ENCODE measurements around the gene CD96. TPM values are rescaled to one million over a fixed set of nuclear protein-coding genes. Genes with fewer than 3 reads are reported as not detected.

CD96 gene
- total RNA-seq, 1 experiment from 2014 or later, result 0.59 TPM

GRCh38 chr3:111590143-111590491 is 48.1 kb downstream of the CD96 start:
- Mint-ChIP-seq H3K9me3 (ENCODE audit: unreplicated experiment) (peaks cover 21% of the 10 kb centered on the region), H3K27ac (ENCODE audit: unreplicated experiment) (no peak overlapping the region), H3K4me1 (ENCODE audit: low read depth, unreplicated experiment) (peaks cover 20% of the 10 kb centered on the region), H3K36me3 (ENCODE audit: insufficient read depth, unreplicated experiment) (peaks cover 4% of the 10 kb centered on the region), H3K4me3 (ENCODE audit: unreplicated experiment) (no peak overlapping the region), H3K27me3 (ENCODE audit: insufficient read depth, unreplicated experiment) (no peaks in the 10 kb centered on the region)
- Histone ChIP-seq H3K4me3 (ENCODE audit: low read depth, low read length) (no peak overlapping the region), H3K27me3 (replicated peaks; ENCODE audit: control insufficient read depth, insufficient read depth, low read length) (no peaks in the 10 kb centered on the region), H3K4me1 (peaks cover 7% of the 10 kb centered on the region; the same call in 1 of the 2 replicates), H3K36me3 (ENCODE audit: control insufficient read depth, insufficient read depth, low read length) (no peaks in the 10 kb centered on the region), H3K9me3 (0 out of 2 replicates have a peak, but pooled peaks cover 5% of the 10 kb centered on the region)
- no peak for DNase-seq
- no peak for TF ChIP-seq CTCF (IDR thresholded peaks at IDR 0.05; ENCODE audit: insufficient read depth in 1 of 2, low read depth in 1 of 2, low read length in 1 of 2, severe bottlenecking in 1 of 2, unreplicated experiment in 1 of 2)
- POLR2A ChIA-PET, result no interaction called here
- CTCF ChIA-PET, result no interaction called here
- no TSS peak for BruUV-seq (replicated peaks)
- intact Hi-C loops (cut with micrococcal nuclease; ENCODE audit: unreplicated experiment), result no loop called here

GRCh38 chr3:111591555-111591954 is 49.6 kb downstream of the CD96 start:
- intact Hi-C loops (cut with micrococcal nuclease; ENCODE audit: unreplicated experiment), result no loop called here
- CTCF ChIA-PET, result no interaction called here
- POLR2A ChIA-PET, result no interaction called here
- Histone ChIP-seq H3K4me3 (ENCODE audit: low read depth, low read length) (no peak overlapping the region), H3K9me3 (0 out of 2 replicates have a peak, but pooled peaks cover 5% of the 10 kb centered on the region), H3K4me1 (peaks cover 7% of the 10 kb centered on the region; the same call in 1 of the 2 replicates), H3K36me3 (ENCODE audit: control insufficient read depth, insufficient read depth, low read length) (no peaks in the 10 kb centered on the region), H3K27me3 (replicated peaks; ENCODE audit: control insufficient read depth, insufficient read depth, low read length) (no peaks in the 10 kb centered on the region)
- Mint-ChIP-seq H3K4me3 (ENCODE audit: unreplicated experiment) (no peak overlapping the region), H3K27me3 (ENCODE audit: insufficient read depth, unreplicated experiment) (no peaks in the 10 kb centered on the region), H3K9me3 (ENCODE audit: unreplicated experiment) (peaks cover 16% of the 10 kb centered on the region), H3K4me1 (ENCODE audit: low read depth, unreplicated experiment) (peaks cover 16% of the 10 kb centered on the region), H3K36me3 (ENCODE audit: insufficient read depth, unreplicated experiment) (no peaks in the 10 kb centered on the region), H3K27ac (ENCODE audit: unreplicated experiment) (no peak overlapping the region)
- no TSS peak for BruUV-seq (replicated peaks)
- TF ChIP-seq CTCF (IDR thresholded peaks at IDR 0.05; ENCODE audit: insufficient read depth in 1 of 2, low read depth in 1 of 2, low read length in 1 of 2, severe bottlenecking in 1 of 2, unreplicated experiment in 1 of 2), result no peak
- no peak for DNase-seq

GRCh38 chr3:111592143-111592542 is 50.1 kb downstream of the CD96 start:
- intact Hi-C loops (cut with micrococcal nuclease; ENCODE audit: unreplicated experiment), result no loop called here
- Histone ChIP-seq H3K36me3 (ENCODE audit: control insufficient read depth, insufficient read depth, low read length) (no peaks in the 10 kb centered on the region), H3K4me3 (ENCODE audit: low read depth, low read length) (no peak overlapping the region), H3K9me3 (no peaks in the 10 kb centered on the region), H3K27me3 (replicated peaks; ENCODE audit: control insufficient read depth, insufficient read depth, low read length) (no peaks in the 10 kb centered on the region), H3K4me1 (peaks cover 7% of the 10 kb centered on the region; the same call in 1 of the 2 replicates)
- H3K27me3 Mint-ChIP-seq (ENCODE audit: insufficient read depth, unreplicated experiment), result no peaks in the 10 kb centered on the region
- no peak overlapping the region for H3K4me3 Mint-ChIP-seq (ENCODE audit: unreplicated experiment)
- H3K27ac Mint-ChIP-seq (ENCODE audit: unreplicated experiment), result no peak overlapping the region
- no peaks in the 10 kb centered on the region for H3K36me3 Mint-ChIP-seq (ENCODE audit: insufficient read depth, unreplicated experiment)
- peaks cover 10% of the 10 kb centered on the region for H3K9me3 Mint-ChIP-seq (ENCODE audit: unreplicated experiment)
- ChIA-PET CTCF (no interaction called here), POLR2A (no interaction called here)
- H3K4me1 Mint-ChIP-seq (ENCODE audit: low read depth, unreplicated experiment), result peaks cover 11% of the 10 kb centered on the region
- no peak for DNase-seq
- BruUV-seq (replicated peaks), result no TSS peak
- TF ChIP-seq CTCF (IDR thresholded peaks at IDR 0.05; ENCODE audit: insufficient read depth in 1 of 2, low read depth in 1 of 2, low read length in 1 of 2, severe bottlenecking in 1 of 2, unreplicated experiment in 1 of 2), result no peak
